DMS53 (cell line): ENCODE results near the gene CAPN5.

ENCODE experiments used
- DNase-seq: peaks from one replicate; lab custom pipeline; 2025; lab: John Stamatoyannopoulos, UW

Gene CAPN5

GRCh38 chr11:77063861-77064260 lies 2.9 kb upstream of the CAPN5 start:
- no peak for DNase-seq

- no peak for DNase-seq
Measured at GRCh38 chr11:77064648-77065217, 2.0 kb upstream of the CAPN5 start.

GRCh38 chr11:77065878-77066228 lies 918 bp upstream of the CAPN5 start:
- no peak for DNase-seq

- DNase-seq: peak; percentile 40
Measured at GRCh38 chr11:77067861-77068443, 1.2 kb downstream of the CAPN5 start.

- DNase-seq: no peak
Measured at GRCh38 chr11:77068457-77069335, 1.9 kb downstream of the CAPN5 start.

GRCh38 chr11:77069336-77069968 lies 2.7 kb downstream of the CAPN5 start:
- DNase-seq: peak; percentile 54

GRCh38 chr11:77069969-77070582 lies 3.3 kb downstream of the CAPN5 start:
- no peak for DNase-seq

- DNase-seq: no peak
Measured at GRCh38 chr11:77071077-77071476, 4.3 kb downstream of the CAPN5 start.

- peak; percentile 61 for DNase-seq
Measured at GRCh38 chr11:77071671-77072605, 5.2 kb downstream of the CAPN5 start.

- peak; percentile 53 for DNase-seq
Measured at GRCh38 chr11:77072851-77073327, 6.1 kb downstream of the CAPN5 start.

- DNase-seq: peak; percentile 97
Measured at GRCh38 chr11:77073328-77074001, 6.7 kb downstream of the CAPN5 start.

- peak; percentile 64 for DNase-seq
Measured at GRCh38 chr11:77074205-77074604, 7.4 kb downstream of the CAPN5 start.

- peak; percentile 71 for DNase-seq
Measured at GRCh38 chr11:77074626-77075221, 8.0 kb downstream of the CAPN5 start.

GRCh38 chr11:77075425-77075905 lies 8.7 kb downstream of the CAPN5 start:
- DNase-seq: peak; percentile 96

GRCh38 chr11:77079666-77080065 lies 12.9 kb downstream of the CAPN5 start:
- no peak for DNase-seq

- no peak for DNase-seq
Measured at GRCh38 chr11:77080643-77081210, 14.0 kb downstream of the CAPN5 start.

GRCh38 chr11:77081381-77081851 lies 14.6 kb downstream of the CAPN5 start:
- DNase-seq: no peak

- DNase-seq: no peak
Measured at GRCh38 chr11:77081976-77082836, 15.4 kb downstream of the CAPN5 start.
